Mucosa of stomach (tissue), 1 donor: ENCODE measurements around the gene BPHL.

Experiments
- H3K27me3 ChIP-seq: one replicate; pipeline ENCODE4 v1.7.0; 2013; ENCODE audit warnings: mild to moderate bottlenecking, low read length; ENCODE audit not compliant: control insufficient read depth, insufficient read depth
- H3K36me3 ChIP-seq: one replicate; pipeline ENCODE4 v1.7.0; 2013; ENCODE audit warnings: low read length; ENCODE audit not compliant: control insufficient read depth, insufficient read depth
- H3K4me1 ChIP-seq: one replicate; pipeline ENCODE4 v1.7.0; 2013; ENCODE audit warnings: mild to moderate bottlenecking, low read length; ENCODE audit not compliant: control insufficient read depth, insufficient read depth
- H3K4me3 ChIP-seq: one replicate; pipeline ENCODE4 v1.7.0; 2013; ENCODE audit warnings: low read length
- H3K9ac ChIP-seq: one replicate; pipeline ENCODE4 v1.7.0; 2013; ENCODE audit warnings: mild to moderate bottlenecking, low read length, moderate library complexity
- H3K9me3 ChIP-seq: one replicate; pipeline ENCODE4 v1.7.0; 2013; ENCODE audit warnings: mild to moderate bottlenecking, low read length, moderate library complexity; ENCODE audit not compliant: control insufficient read depth
- donor health status: Pancreatic carcinoma.

Gene BPHL

DNA sequence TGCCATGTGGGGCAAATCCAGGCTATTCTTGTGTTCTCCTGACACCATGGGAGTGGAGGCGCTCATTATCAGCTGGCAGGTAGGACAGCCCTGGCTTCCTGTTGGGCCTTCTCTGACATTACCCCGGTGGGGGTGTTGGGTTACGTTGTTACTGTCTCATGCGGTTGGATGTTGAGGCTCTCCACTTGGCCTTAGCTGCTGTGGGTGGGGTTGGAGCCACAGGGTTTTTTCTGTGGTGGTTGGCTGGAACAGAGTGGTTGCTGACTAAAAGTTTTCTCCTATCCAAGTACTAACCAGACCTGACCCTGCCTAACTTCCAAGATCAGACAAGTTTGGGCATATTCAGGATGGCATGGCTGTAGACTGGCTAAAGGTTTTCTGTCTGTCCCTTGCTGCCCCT is 30.1 kb upstream of the BPHL start:
- peaks cover 16% of the 10 kb centered on the region for H3K36me3 ChIP-seq
- H3K4me3 ChIP-seq, result no peak overlapping the region
- H3K9me3 ChIP-seq, result no peaks in the 10 kb centered on the region
- no peaks in the 10 kb centered on the region for H3K4me1 ChIP-seq
- no peak overlapping the region for H3K9ac ChIP-seq
- H3K27me3 ChIP-seq, result no peaks in the 10 kb centered on the region

DNA sequence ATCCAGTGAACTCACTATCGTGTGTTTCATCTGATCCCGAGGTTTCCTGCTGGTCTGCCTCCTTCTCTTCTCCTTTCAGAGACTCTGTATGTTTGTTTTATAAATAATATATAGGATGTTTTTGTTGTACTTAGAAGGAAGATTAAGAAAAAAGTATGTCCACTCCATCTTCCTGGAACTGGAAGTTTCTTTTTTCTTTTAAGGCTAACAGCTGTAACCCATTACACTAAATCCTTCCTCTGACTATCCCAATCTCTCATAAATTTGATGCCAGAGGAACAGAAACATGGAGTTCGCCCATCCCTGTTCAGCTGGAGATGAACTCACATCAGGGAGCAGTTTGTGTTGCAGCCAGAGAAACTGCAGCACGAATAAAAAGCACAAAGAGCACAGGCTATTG is 29.5 kb upstream of the BPHL start:
- H3K27me3 ChIP-seq, result no peaks in the 10 kb centered on the region
- H3K9me3 ChIP-seq, result no peaks in the 10 kb centered on the region
- H3K36me3 ChIP-seq, result peaks cover 16% of the 10 kb centered on the region
- H3K4me3 ChIP-seq, result no peak overlapping the region
- H3K9ac ChIP-seq, result no peak overlapping the region
- H3K4me1 ChIP-seq, result no peaks in the 10 kb centered on the region

DNA sequence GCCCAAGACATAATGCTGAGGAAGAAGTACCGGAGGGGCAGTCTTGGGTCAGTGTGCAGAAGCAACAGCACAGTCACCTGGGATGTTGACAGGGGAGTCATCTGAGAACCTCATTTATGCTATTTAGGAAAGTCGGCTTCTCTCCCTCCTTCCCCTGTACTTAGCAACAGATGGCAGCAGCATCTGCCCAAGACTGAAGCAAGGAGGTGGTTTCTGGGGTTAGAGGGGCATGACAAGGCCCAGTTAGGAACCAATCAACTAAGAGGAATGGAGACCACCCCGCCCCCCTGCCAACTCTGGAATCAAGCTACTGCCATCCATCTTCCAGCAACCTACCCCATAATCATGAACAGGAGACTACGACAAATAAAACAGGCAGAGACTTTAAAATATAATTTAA is 28.5 kb upstream of the BPHL start:
- Histone ChIP-seq H3K9ac (no peak overlapping the region), H3K4me1 (no peaks in the 10 kb centered on the region), H3K27me3 (no peaks in the 10 kb centered on the region), H3K9me3 (no peaks in the 10 kb centered on the region), H3K36me3 (peaks cover 16% of the 10 kb centered on the region), H3K4me3 (no peak overlapping the region)

DNA sequence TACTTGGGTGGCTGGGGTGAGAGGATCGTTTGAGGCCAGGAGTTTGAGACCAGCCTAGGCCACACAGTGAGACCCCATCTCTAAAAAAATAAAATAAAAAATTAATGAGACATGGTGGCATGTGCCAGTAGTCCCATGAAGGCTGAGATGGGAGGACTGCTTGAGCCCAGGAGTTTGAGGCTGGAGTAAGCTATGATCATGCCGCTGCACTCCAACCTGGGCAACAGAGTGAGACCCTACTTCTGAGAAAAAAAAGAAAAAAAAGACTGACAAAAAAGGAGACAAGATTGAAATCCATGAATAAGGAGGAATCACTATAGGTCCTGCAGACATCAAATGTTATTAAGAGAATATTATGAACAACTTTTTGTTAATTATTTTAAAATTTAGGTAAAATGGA is 23.7 kb upstream of the BPHL start:
- no peak overlapping the region for H3K4me3 ChIP-seq
- no peaks in the 10 kb centered on the region for H3K9me3 ChIP-seq
- H3K4me1 ChIP-seq, result no peaks in the 10 kb centered on the region
- peaks cover 6% of the 10 kb centered on the region for H3K36me3 ChIP-seq
- H3K27me3 ChIP-seq, result no peaks in the 10 kb centered on the region
- no peak overlapping the region for H3K9ac ChIP-seq

GRCh38 chr6:3102875-3103274 is 15.6 kb upstream of the BPHL start:
- Histone ChIP-seq H3K4me1 (no peaks in the 10 kb centered on the region), H3K4me3 (no peak overlapping the region), H3K36me3 (no peaks in the 10 kb centered on the region), H3K9me3 (no peaks in the 10 kb centered on the region), H3K27me3 (no peaks in the 10 kb centered on the region), H3K9ac (no peak overlapping the region)

- Histone ChIP-seq H3K9ac (no peak overlapping the region), H3K36me3 (peaks cover 6% of the 10 kb centered on the region), H3K27me3 (no peaks in the 10 kb centered on the region), H3K4me3 (no peak overlapping the region), H3K4me1 (peaks cover 7% of the 10 kb centered on the region), H3K9me3 (no peaks in the 10 kb centered on the region)
Observed at GRCh38 chr6:3108746-3109414, 9.6 kb upstream of the BPHL start.

DNA sequence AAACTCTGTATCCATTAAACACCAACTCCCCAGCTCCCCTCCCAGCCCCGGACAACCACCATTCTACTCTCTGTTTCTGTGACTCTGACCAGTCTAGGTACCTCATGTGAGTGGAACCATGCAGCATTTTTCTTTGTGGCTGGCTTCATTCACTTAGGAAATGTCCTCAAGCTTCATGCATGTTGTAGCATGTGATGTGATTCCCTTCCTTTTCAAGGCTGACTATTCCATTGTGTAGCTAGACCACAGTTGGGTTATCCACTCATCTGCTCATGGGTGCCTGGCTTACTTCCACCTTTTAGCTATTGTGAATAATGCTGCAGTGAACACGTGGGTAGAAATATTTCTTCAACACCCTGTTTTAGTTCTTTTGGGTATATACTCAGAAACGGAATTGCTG is 8.8 kb upstream of the BPHL start:
- no peaks in the 10 kb centered on the region for H3K27me3 ChIP-seq
- H3K9me3 ChIP-seq, result no peaks in the 10 kb centered on the region
- H3K9ac ChIP-seq, result no peak overlapping the region
- peaks cover 11% of the 10 kb centered on the region for H3K36me3 ChIP-seq
- H3K4me1 ChIP-seq, result peaks cover 7% of the 10 kb centered on the region
- no peak overlapping the region for H3K4me3 ChIP-seq

DNA sequence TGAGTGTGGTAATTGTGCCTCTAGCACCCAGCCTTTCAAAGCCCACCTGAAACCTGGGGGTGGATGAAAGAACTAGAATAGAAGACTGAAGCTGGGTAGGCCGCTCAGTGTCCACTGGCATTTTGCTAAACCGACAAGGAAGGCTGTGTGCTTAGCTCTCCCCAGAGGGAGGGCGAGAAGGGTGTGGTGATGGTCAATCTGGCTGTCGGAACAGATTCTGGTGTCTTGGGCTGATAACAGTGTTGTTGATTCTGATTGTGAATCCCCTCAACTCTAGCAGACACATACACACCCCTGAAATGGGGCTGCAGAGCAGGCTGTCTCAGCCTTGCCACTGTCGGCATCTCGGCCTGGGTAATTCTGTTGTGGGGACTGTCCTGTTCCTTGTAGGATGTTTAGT is 4.1 kb upstream of the BPHL start:
- no peak overlapping the region for H3K4me3 ChIP-seq
- H3K36me3 ChIP-seq, result peaks cover 11% of the 10 kb centered on the region

GRCh38 chr6:3117912-3118352 is 579 bp upstream of the BPHL start:
- Histone ChIP-seq H3K27me3 (no peaks in the 10 kb centered on the region), H3K9me3 (no peaks in the 10 kb centered on the region), H3K4me1 (peaks cover 10% of the 10 kb centered on the region), H3K36me3 (peaks cover 5% of the 10 kb centered on the region), H3K4me3 (peak overlapping the region; percentile 33), H3K9ac (peak overlapping the region; percentile 74)

More for the DNA sequence above, 4.1 kb upstream of the BPHL start:
- peaks cover 9% of the 10 kb centered on the region for H3K4me1 ChIP-seq
- H3K27me3 ChIP-seq, result no peaks in the 10 kb centered on the region
- H3K9me3 ChIP-seq, result no peaks in the 10 kb centered on the region
- H3K9ac ChIP-seq, result no peak overlapping the region

DNA sequence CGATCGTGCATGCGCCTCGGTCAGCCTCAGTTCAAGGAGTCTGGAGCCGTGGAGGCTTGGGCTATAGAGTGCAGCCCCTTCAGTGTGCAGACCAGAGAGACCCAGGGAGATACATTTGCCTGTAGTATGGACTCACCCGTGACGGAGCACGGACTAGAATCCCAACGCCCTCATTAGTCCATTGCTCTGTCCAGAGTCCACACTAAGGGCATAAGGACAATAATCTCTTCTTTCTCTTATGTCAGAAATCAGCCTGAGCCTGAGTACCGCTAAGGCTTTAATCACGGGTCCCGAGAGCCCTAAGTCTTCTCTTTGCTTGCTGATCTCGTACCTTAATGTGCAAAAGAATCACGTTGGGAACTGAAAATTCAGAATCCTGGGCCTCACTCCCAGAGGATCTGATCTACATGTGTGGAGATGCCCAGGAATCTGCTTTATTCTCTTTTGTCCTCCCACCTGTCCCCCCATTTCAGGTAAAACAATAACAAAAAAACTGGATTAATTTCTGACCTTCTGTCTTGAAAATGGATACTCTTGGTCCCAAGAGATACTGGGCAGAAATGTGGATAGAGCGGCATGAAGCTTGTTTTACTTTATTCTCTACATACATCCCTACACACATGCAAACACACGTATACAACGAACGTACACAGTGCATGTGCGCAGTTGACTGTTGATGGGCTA is 671 bp downstream of the BPHL start:
- H3K4me3 ChIP-seq, result peak overlapping the region; percentile 60
- peak overlapping the region; percentile 74 for H3K9ac ChIP-seq
- H3K27me3 ChIP-seq, result no peaks in the 10 kb centered on the region
- H3K36me3 ChIP-seq, result peaks cover 5% of the 10 kb centered on the region
- peaks cover 10% of the 10 kb centered on the region for H3K4me1 ChIP-seq
- H3K9me3 ChIP-seq, result no peaks in the 10 kb centered on the region

DNA sequence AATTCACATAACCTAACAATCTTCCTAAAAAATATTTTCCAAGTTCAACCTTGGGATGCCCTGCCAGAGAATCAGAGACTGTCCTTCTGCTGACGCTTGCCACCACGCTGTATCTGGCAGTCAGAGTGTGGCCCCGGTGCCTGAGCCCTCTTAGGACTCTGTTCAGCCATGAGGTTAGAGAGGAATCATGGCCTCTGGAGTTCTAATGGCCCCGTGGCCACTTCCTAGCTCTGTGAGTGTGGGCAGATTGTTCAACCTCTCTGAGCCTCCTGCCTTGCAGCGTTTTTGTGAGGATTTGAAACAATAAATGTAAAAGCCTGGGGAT is 2.2 kb downstream of the BPHL start:
- Histone ChIP-seq H3K27me3 (no peaks in the 10 kb centered on the region), H3K36me3 (no peaks in the 10 kb centered on the region), H3K4me1 (peaks cover 10% of the 10 kb centered on the region), H3K9ac (no peak overlapping the region), H3K4me3 (no peak overlapping the region), H3K9me3 (no peaks in the 10 kb centered on the region)

- no peak overlapping the region for H3K4me3 ChIP-seq
- no peak overlapping the region for H3K9ac ChIP-seq
- peaks cover 8% of the 10 kb centered on the region for H3K4me1 ChIP-seq
- no peaks in the 10 kb centered on the region for H3K9me3 ChIP-seq
- no peaks in the 10 kb centered on the region for H3K27me3 ChIP-seq
- no peaks in the 10 kb centered on the region for H3K36me3 ChIP-seq
Observed at GRCh38 chr6:3122823-3123182, 4.3 kb downstream of the BPHL start.
